GM12892 (cell line): ENCODE results near the gene STK11.

Source experiments
- POLR2A ChIP-seq: IDR thresholded peaks from 2 replicates; pipeline ENCODE4 v1.6.1; 2011; ENCODE audit warnings: low read depth, low read length, control low read depth
- POLR2AphosphoS5 ChIP-seq: IDR thresholded peaks from 2 replicates; pipeline ENCODE4 v1.6.1; 2011; ENCODE audit warnings: low read depth, low read length, control low read depth
- TAF1 ChIP-seq: IDR thresholded peaks from 2 replicates; pipeline ENCODE4 v1.6.1; 2011; ENCODE audit warnings: low read depth, mild to moderate bottlenecking, control low read depth, low read length, borderline replicate concordance

GRCh38 chr19:1189419-1189818 is 16.2 kb upstream of the STK11 start:
- no peak for TF ChIP-seq POLR2A
- TF ChIP-seq TAF1 = no peak
- TF ChIP-seq POLR2AphosphoS5 = no peak
